B cell (primary cell): ENCODE measurements around the gene DHX15.

Source experiments
- CTCF ChIP-seq: fragments of 200-600 bp; IDR thresholded peaks from one replicate; pipeline ENCODE4 v1.8.0; 2022; ENCODE audit warnings: antibody characterized with exemption, mild to moderate bottlenecking
- EZH2 ChIP-seq: IDR thresholded peaks from 2 replicates; pipeline ENCODE4 v1.6.1; 2012; ENCODE audit warnings: borderline replicate concordance, low read depth, mild to moderate bottlenecking, moderate library complexity, low read length; ENCODE audit not compliant: insufficient read depth, poor library complexity, severe bottlenecking

GRCh38 chr4:24497221-24497620 is 87.1 kb downstream of the DHX15 start:
- no peak for TF ChIP-seq EZH2
- no peak for TF ChIP-seq CTCF
